RWPE1 (cell line): ENCODE results near the gene EEIG1.
A peak's percentile ranks its signal among the peaks of the same experiment; 100 is the strongest.

Experiments
- CTCF ChIA-PET: fragments of 350-600 bp; sonication (Branson Sonifier 250); formaldehyde crosslinking; extraction: SDS; loops from one replicate; lab custom pipeline; 2021; lab: Yijun Ruan, JAX
- POLR2A ChIA-PET: fragments of 400-600 bp; formaldehyde crosslinking; extraction: SDS; loops from one replicate; lab custom pipeline; 2020; ENCODE audit warnings: antibody characterized with exemption; ENCODE audit not compliant: low non-redundant PET; lab: Yijun Ruan, JAX
- DNase-seq: peaks from one replicate; pipeline ENCODE4 v3.0.0; 2012; ENCODE audit warnings: low spot score
- H3K27ac ChIP-seq: fragments of 450-650 bp; 2 replicates; pipeline ENCODE4 v1.5.1; 2017
- TF ChIP-seq, protein P1 (sequence below): fragments of 450-650 bp; conservative IDR thresholded peaks from 2 replicates; pipeline ENCODE4 v1.5.1; 2017; ENCODE audit warnings: low read depth, mild to moderate bottlenecking

EEIG1 gene

DNA sequence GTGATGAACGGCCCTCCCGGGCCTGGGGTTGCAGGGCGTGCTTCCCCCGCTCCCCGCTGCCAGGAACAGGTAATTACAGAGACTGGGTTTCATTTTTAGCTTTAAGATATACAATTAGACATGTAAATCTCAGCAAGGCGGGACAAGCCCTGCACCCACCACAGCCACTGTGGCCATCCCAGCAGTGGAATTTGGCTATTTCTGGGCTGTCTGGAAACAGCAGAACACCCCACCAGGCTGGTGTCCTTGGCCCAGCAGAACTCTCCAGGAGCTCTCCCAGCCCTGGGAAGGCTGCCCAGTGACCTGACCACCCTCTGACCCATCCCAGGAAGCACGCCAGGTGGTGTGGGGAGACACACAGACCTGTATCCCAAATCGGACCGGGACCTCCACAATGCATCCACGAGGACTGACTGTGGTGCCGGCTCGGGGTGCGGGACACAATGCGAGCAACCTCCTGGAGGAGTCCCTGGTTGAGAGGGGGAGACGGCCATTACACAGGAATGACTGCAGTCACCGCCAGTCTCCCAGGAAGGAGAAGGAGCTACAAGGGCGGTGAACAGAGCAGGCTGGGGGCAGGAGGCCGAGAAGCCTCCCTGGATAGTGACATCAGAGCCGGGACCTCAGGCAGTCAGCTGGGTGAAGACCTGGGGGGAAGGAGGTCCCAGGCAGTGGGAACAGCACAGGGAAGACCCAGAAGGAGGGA is 17.3 kb downstream of the EEIG1 start:
- peak overlapping the region; percentile 100 for H3K27ac ChIP-seq
- TF ChIP-seq, protein P1, sequence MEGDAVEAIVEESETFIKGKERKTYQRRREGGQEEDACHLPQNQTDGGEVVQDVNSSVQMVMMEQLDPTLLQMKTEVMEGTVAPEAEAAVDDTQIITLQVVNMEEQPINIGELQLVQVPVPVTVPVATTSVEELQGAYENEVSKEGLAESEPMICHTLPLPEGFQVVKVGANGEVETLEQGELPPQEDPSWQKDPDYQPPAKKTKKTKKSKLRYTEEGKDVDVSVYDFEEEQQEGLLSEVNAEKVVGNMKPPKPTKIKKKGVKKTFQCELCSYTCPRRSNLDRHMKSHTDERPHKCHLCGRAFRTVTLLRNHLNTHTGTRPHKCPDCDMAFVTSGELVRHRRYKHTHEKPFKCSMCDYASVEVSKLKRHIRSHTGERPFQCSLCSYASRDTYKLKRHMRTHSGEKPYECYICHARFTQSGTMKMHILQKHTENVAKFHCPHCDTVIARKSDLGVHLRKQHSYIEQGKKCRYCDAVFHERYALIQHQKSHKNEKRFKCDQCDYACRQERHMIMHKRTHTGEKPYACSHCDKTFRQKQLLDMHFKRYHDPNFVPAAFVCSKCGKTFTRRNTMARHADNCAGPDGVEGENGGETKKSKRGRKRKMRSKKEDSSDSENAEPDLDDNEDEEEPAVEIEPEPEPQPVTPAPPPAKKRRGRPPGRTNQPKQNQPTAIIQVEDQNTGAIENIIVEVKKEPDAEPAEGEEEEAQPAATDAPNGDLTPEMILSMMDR: no peak
- DNase-seq: no peak
- ChIA-PET CTCF (interaction anchor here (0.7 to 1.0 kb wide), 4 partner anchors 9 to 71 kb away, joined by 3 to 4 read pairs (median 3); partner anchors contain the start of gene EEIG1), POLR2A (no interaction called here)

GRCh38 chr9:127963041-127963358 is 17.8 kb downstream of the EEIG1 start:
- DNase-seq: no peak
- ChIA-PET POLR2A (no interaction called here), CTCF (interaction anchor here (0.7 to 1.0 kb wide), 4 partner anchors 9 to 71 kb away, joined by 3 to 4 read pairs (median 3); partner anchors contain the start of gene EEIG1)
- peak overlapping the region; percentile 100 for H3K27ac ChIP-seq
- TF ChIP-seq, protein P1: no peak

DNA sequence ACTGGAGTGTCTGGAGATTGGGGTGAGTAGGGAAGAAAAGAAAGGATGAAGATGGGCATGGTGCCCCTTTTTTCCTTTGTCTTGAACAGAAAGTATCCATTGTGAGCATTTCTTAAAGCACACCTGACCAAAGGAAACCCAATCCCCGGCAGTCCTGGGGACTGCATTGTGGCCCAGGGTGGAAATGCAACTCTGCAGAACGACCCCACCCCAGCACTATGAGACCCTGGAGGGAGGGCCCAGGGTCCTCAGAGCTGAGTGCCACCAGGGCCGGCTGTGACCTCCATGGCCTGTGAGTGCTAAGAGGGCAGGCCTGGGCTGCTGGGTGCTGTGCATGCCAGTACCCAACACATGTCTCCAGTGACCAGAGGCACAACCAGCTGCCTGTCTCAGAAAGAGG is 18.5 kb downstream of the EEIG1 start:
- H3K27ac ChIP-seq: peak overlapping the region; percentile 100
- CTCF ChIA-PET: interaction anchor here (0.6 to 3.1 kb wide), 4 partner anchors 19 to 325 kb away, joined by 3 to 11 read pairs (median 4); no protein-coding TSS in a partner anchor
- POLR2A ChIA-PET: no interaction called here
- no peak for DNase-seq
- TF ChIP-seq, protein P1: no peak

GRCh38 chr9:127961613-127962155 is 19.1 kb downstream of the EEIG1 start:
- TF ChIP-seq, protein P1: no peak
- DNase-seq: no peak
- peak overlapping the region; percentile 100 for H3K27ac ChIP-seq
- POLR2A ChIA-PET: no interaction called here
- CTCF ChIA-PET: interaction anchor here (0.6 to 3.1 kb wide), 4 partner anchors 9 to 753 kb away, joined by 3 to 11 read pairs (median 5); no protein-coding TSS in a partner anchor

- ChIA-PET POLR2A (no interaction called here), CTCF (interaction anchor here (0.6 to 3.1 kb wide), 4 partner anchors 9 to 753 kb away, joined by 3 to 11 read pairs (median 5); no protein-coding TSS in a partner anchor)
- DNase-seq: no peak
- TF ChIP-seq, protein P1: no peak
- H3K27ac ChIP-seq: peak overlapping the region; percentile 100
Measured at GRCh38 chr9:127961155-127961490, 19.7 kb downstream of the EEIG1 start.

- CTCF ChIA-PET: interaction anchor here (0.6 to 3.1 kb wide), 4 partner anchors 10 to 157 kb away, joined by 3 to 11 read pairs (median 4); no protein-coding TSS in a partner anchor
Measured at GRCh38 chr9:127960410-127961154, 20.2 kb downstream of the EEIG1 start.

More at GRCh38 chr9:127960410-127961154, 20.2 kb downstream of the EEIG1 start:
- DNase-seq: no peak
- peak overlapping the region; percentile 100 for H3K27ac ChIP-seq
- POLR2A ChIA-PET: no interaction called here
- TF ChIP-seq, protein P1: no peak
